GM23338 (cell line): ENCODE data around the gene OXT. TPM values are rescaled to one million over a fixed set of nuclear protein-coding genes. Genes with fewer than 3 reads are reported as not detected.

Source experiments
- ATAC-seq: fragments of 200-7000 bp; cut with Tn5 transposase; 3 replicates; pipeline ENCODE4 v1.9.1; 2020
- DNase-seq: peaks from one replicate; pipeline ENCODE4 v3.0.0-alpha.2; 2015; ENCODE audit warnings: low spot score
- H2AFZ ChIP-seq: fragments of 200-600 bp; sonication (generic); 2 replicates; pipeline ENCODE4 v1.8.0; 2016; ENCODE audit warnings: antibody characterized with exemption, mild to moderate bottlenecking, moderate library complexity
- H3F3A ChIP-seq: fragments of 200-600 bp; sonication (generic); replicated peaks from 2 replicates; pipeline ENCODE4 v1.8.0; 2017; ENCODE audit warnings: antibody characterized with exemption, mixed run types, low read depth
- H3K27ac ChIP-seq: fragments of 200-600 bp; sonication (generic); 2 replicates; pipeline ENCODE4 v1.6.1; 2016; ENCODE audit warnings: low read depth
- H3K27me3 ChIP-seq: fragments of 200-600 bp; sonication (generic); 2 replicates; pipeline ENCODE4 v1.8.0; 2016; ENCODE audit warnings: mild to moderate bottlenecking, mixed run types, moderate library complexity; ENCODE audit not compliant: insufficient read depth
- H3K36me3 ChIP-seq: fragments of 200-600 bp; sonication (generic); 2 replicates; pipeline ENCODE4 v1.8.0; 2016; ENCODE audit warnings: mild to moderate bottlenecking; ENCODE audit not compliant: insufficient read depth
- H3K4me1 ChIP-seq: fragments of 200-600 bp; sonication (generic); 2 replicates; pipeline ENCODE4 v1.8.0; 2016; ENCODE audit warnings: mild to moderate bottlenecking, moderate library complexity; ENCODE audit not compliant: insufficient read depth
- H3K4me2 ChIP-seq: fragments of 200-600 bp; sonication (generic); 2 replicates; pipeline ENCODE4 v1.7.1; 2017; ENCODE audit warnings: mixed run types
- H3K4me3 ChIP-seq: fragments of 200-600 bp; sonication (generic); 2 replicates; pipeline ENCODE4 v1.6.1; 2016; ENCODE audit warnings: mixed run types
- H3K79me2 ChIP-seq: fragments of 200-600 bp; sonication (generic); replicated peaks from 2 replicates; pipeline ENCODE4 v1.8.0; 2017; ENCODE audit warnings: mild to moderate bottlenecking; ENCODE audit not compliant: insufficient read depth
- H3K9me2 ChIP-seq: fragments of 200-600 bp; sonication (generic); 2 replicates; pipeline ENCODE4 v1.8.0; 2017; ENCODE audit not compliant: insufficient read depth
- H4K20me1 ChIP-seq: fragments of 200-600 bp; sonication (generic); replicated peaks from 2 replicates; pipeline ENCODE4 v1.8.0; 2017; ENCODE audit warnings: mild to moderate bottlenecking; ENCODE audit not compliant: insufficient read depth
- H3K27ac Mint-ChIP-seq: 2 replicates; pipeline ENCODE4 v1.8.0; 2020; ENCODE audit warnings: inconsistent platforms, mild to moderate bottlenecking, moderate library complexity, mixed read lengths
- H3K27me3 Mint-ChIP-seq: 3 replicates; pipeline ENCODE4 v1.8.0; 2022; ENCODE audit warnings: low read depth, mild to moderate bottlenecking, moderate library complexity, mixed read lengths, inconsistent platforms; ENCODE audit not compliant: insufficient read depth, poor library complexity
- H3K36me3 Mint-ChIP-seq: 3 replicates; pipeline ENCODE4 v1.8.0; 2021; ENCODE audit warnings: low read depth, mild to moderate bottlenecking, inconsistent platforms, moderate library complexity, mixed read lengths
- H3K4me1 Mint-ChIP-seq: 3 replicates; pipeline ENCODE4 v1.8.0; 2020; ENCODE audit warnings: mild to moderate bottlenecking, inconsistent platforms, mixed read lengths
- H3K4me3 Mint-ChIP-seq: 3 replicates; pipeline ENCODE4 v1.8.0; 2021; ENCODE audit warnings: moderate library complexity, mild to moderate bottlenecking, inconsistent platforms, mixed read lengths
- H3K9me3 Mint-ChIP-seq: 3 replicates; pipeline ENCODE4 v1.8.0; 2020; ENCODE audit warnings: moderate library complexity, mild to moderate bottlenecking, inconsistent platforms, mixed read lengths
- CREB1 ChIP-seq: fragments of 250-450 bp; sonication (Bioruptor Pico); IDR thresholded peaks from 2 replicates; pipeline ENCODE4 v1.5.0; 2020; ENCODE audit warnings: low read depth, mild to moderate bottlenecking, moderate library complexity
- CTCF ChIP-seq, 2 experiments: fragments of 200-600 bp in 1 of 2; sonication (generic) in 1 of 2; conservative IDR thresholded peaks; 2 replicates each; pipeline versions ENCODE4 v1.5.1 to v1.6.1; 2016 to 2017; ENCODE audit warnings: antibody characterized with exemption in 2 of 2, low read depth in 2 of 2, mild to moderate bottlenecking in 2 of 2, moderate library complexity in 1 of 2
- ETS1 ChIP-seq: IDR thresholded peaks from 2 replicates; pipeline ENCODE4 v1.6.1; 2016; ENCODE audit warnings: antibody characterized with exemption
- NANOG ChIP-seq: IDR thresholded peaks from 2 replicates; pipeline ENCODE4 v1.6.1; 2016; ENCODE audit warnings: antibody characterized with exemption, borderline replicate concordance
- STAT1 ChIP-seq: IDR thresholded peaks from one replicate; pipeline ENCODE4 v1.6.1; 2016; ENCODE audit warnings: antibody characterized with exemption; ENCODE audit not compliant: unreplicated experiment
- ZNF114 ChIP-seq: fragments of 250-450 bp; sonication (Bioruptor Pico); IDR thresholded peaks from 2 replicates; pipeline ENCODE4 v1.5.0; 2020; ENCODE audit warnings: mild to moderate bottlenecking, moderate library complexity
- ZNF331 ChIP-seq: fragments of 250-450 bp; sonication (Bioruptor Pico); IDR thresholded peaks from 2 replicates; pipeline ENCODE4 v1.5.0; 2020; ENCODE audit warnings: low read depth, mild to moderate bottlenecking, moderate library complexity
- polyA plus RNA-seq: library from polyadenylated mRNA; unstranded; fragments of >200 nt; fragmentation: Nextera tagmentation; extraction: Ambion mirVana; gene quantifications from 2 replicates; pipeline ENCODE4 v1.2.1, GENCODE V29; 2016
- total RNA-seq: library from RNA; depleted of rRNA; stranded (reverse); fragments of >200 nt; shearing (Covaris generic); gene quantifications from 2 replicates; pipeline ENCODE4 v1.2.3, GENCODE V29; 2014

OXT gene
- total and polyA plus RNA-seq, 2 experiments from 2014 or later = 1.5 TPM; not detected in 1

- 0 out of 2 replicates have a peak, but pooled peaks cover 2% of the 10 kb centered on the region for H3F3A ChIP-seq
- no peaks in the 10 kb centered on the region for H4K20me1 ChIP-seq
- H3K4me1 ChIP-seq = no peaks in the 10 kb centered on the region
- no peak overlapping the region for H2AFZ ChIP-seq
- no peaks in the 10 kb centered on the region for H3K36me3 ChIP-seq
- Mint-ChIP-seq H3K27ac (no peak overlapping the region), H3K9me3 (no peaks in the 10 kb centered on the region), H3K4me1 (peaks cover 2% of the 10 kb centered on the region; the same call in 1 of the 3 replicates), H3K4me3 (no peak overlapping the region), H3K36me3 (no peaks in the 10 kb centered on the region), H3K27me3 (peaks cover 11% of the 10 kb centered on the region)
- H3K27me3 ChIP-seq = no peaks in the 10 kb centered on the region
- peak; percentile 83 for DNase-seq
- TF ChIP-seq CTCF (conservative IDR thresholded peaks at IDR 0.05; ENCODE audit: low read depth in 2 of 2) (peak; percentile 71 to 76), ETS1 (no peak)
- no peak overlapping the region for H3K4me2 ChIP-seq
- H3K79me2 ChIP-seq = no peaks in the 10 kb centered on the region
- no peak overlapping the region for H3K4me3 ChIP-seq
- no peaks in the 10 kb centered on the region for H3K9me2 ChIP-seq
- H3K27ac ChIP-seq = no peak overlapping the region
- ATAC-seq = peak; percentile 82
Measured at GRCh38 chr20:3115190-3116107, 44.0 kb downstream of the OXT start.

- peaks cover 8% of the 10 kb centered on the region for H3K27me3 Mint-ChIP-seq
- Histone ChIP-seq H3K79me2 (no peaks in the 10 kb centered on the region), H3K4me2 (no peak overlapping the region), H4K20me1 (no peaks in the 10 kb centered on the region), H3K4me1 (no peaks in the 10 kb centered on the region), H3K4me3 (no peak overlapping the region), H3K27ac (no peak overlapping the region), H3K9me2 (no peaks in the 10 kb centered on the region), H2AFZ (no peak overlapping the region), H3F3A (0 out of 2 replicates have a peak, but pooled peaks cover 2% of the 10 kb centered on the region), H3K36me3 (no peaks in the 10 kb centered on the region), H3K27me3 (no peaks in the 10 kb centered on the region)
- peaks cover 8% of the 10 kb centered on the region for H3K36me3 Mint-ChIP-seq
- DNase-seq (no peak), ATAC-seq (no peak)
- H3K27ac Mint-ChIP-seq = no peak overlapping the region
- no peak overlapping the region; the same call in 2 of the 3 replicates for H3K4me3 Mint-ChIP-seq
- peaks cover 2% of the 10 kb centered on the region; the same call in 1 of the 3 replicates for H3K4me1 Mint-ChIP-seq
- peaks cover 3% of the 10 kb centered on the region; the same call in 2 of the 3 replicates for H3K9me3 Mint-ChIP-seq
- TF ChIP-seq STAT1 (no peak), ZNF331 (CRISPR knock-in tag) (no peak), CTCF (conservative IDR thresholded peaks at IDR 0.05; ENCODE audit: low read depth in 2 of 2) (no peak), CREB1 (CRISPR knock-in tag) (no peak), NANOG (no peak), ZNF114 (CRISPR knock-in tag) (no peak)
Measured at GRCh38 chr20:3116341-3116740, 44.9 kb downstream of the OXT start.
